HFFc6 (cell line): ENCODE data around the gene DPP8. TPM values are rescaled to one million over a fixed set of nuclear protein-coding genes. Genes with fewer than 3 reads are reported as not detected.
"Not testable (repeated sequence)": the region's sequence is repeated elsewhere in the genome, so short reads cannot be mapped to it uniquely, and the experiment has no call there.

ENCODE experiments used
- DNase-seq: peaks from one replicate; pipeline ENCODE4 v3.0.0-alpha.2; 2018
- H3K27ac Mint-ChIP-seq: 2 replicates; pipeline ENCODE4 v1.8.0; 2020; ENCODE audit warnings: mild to moderate bottlenecking, mixed read lengths
- H3K27me3 Mint-ChIP-seq: 2 replicates; pipeline ENCODE4 v1.8.0; 2021; ENCODE audit warnings: mild to moderate bottlenecking, moderate library complexity, mixed read lengths; ENCODE audit not compliant: insufficient read depth
- H3K36me3 Mint-ChIP-seq: 2 replicates; pipeline ENCODE4 v1.8.0; 2021; ENCODE audit warnings: low read depth, mixed read lengths
- H3K4me1 Mint-ChIP-seq: 2 replicates; pipeline ENCODE4 v1.8.0; 2020; ENCODE audit warnings: low read depth, mixed read lengths
- H3K4me3 Mint-ChIP-seq: 2 replicates; pipeline ENCODE4 v1.8.0; 2020; ENCODE audit warnings: mild to moderate bottlenecking, moderate library complexity, mixed read lengths
- H3K9me3 Mint-ChIP-seq: 2 replicates; pipeline ENCODE4 v1.8.0; 2020; ENCODE audit warnings: mild to moderate bottlenecking, mixed read lengths
- total RNA-seq, 6 experiments: library from RNA; stranded (reverse); fragmentation: NEBNext Ultra II Directional; extraction: Animal tissue kit (Norgen Biotek cat#: 25700); gene quantifications; 2 replicates in 1 of 6; 3 replicates in 5 of 6; pipeline ENCODE4 v1.2.3, GENCODE V29; 2021
- TF ChIP-seq, protein P1 (sequence below): fragments of 200-600 bp; sonication (generic); IDR thresholded peaks from 2 replicates; pipeline ENCODE4 v1.5.0; 2021; ENCODE audit warnings: antibody characterized with exemption, mild to moderate bottlenecking

DPP8 gene
- total RNA-seq, 6 experiments from 2014 or later = 24.9 to 34.9 (median 30.9) TPM

DNA sequence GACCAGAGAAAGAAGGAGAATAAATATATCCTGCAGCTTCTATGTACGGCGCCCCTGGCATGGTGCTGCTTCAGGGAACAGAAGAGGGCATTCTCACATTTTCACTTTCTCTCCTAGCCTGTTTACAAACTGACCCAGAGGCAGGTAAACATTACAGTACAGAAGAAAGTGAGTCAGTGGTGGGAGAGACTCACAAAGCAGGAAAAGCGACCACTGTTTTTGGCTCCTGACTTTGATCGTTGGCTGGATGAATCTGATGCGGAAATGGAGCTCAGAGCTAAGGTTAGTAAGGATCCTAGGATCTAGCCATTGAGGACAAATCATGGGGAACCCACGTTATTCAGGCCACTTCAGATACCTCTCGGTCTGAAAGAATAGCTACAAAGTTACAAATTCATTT, 39.1 kb upstream of the DPP8 start:
- H3K27ac Mint-ChIP-seq = no peak overlapping the region
- peaks cover 19% of the 10 kb centered on the region for H3K4me1 Mint-ChIP-seq
- DNase-seq = no peak
- no peaks in the 10 kb centered on the region for H3K9me3 Mint-ChIP-seq
- no peak overlapping the region for H3K4me3 Mint-ChIP-seq
- H3K36me3 Mint-ChIP-seq = peaks cover 36% of the 10 kb centered on the region
- peaks cover 2% of the 10 kb centered on the region; the same call in 1 of the 2 replicates for H3K27me3 Mint-ChIP-seq
- TF ChIP-seq, protein P1, sequence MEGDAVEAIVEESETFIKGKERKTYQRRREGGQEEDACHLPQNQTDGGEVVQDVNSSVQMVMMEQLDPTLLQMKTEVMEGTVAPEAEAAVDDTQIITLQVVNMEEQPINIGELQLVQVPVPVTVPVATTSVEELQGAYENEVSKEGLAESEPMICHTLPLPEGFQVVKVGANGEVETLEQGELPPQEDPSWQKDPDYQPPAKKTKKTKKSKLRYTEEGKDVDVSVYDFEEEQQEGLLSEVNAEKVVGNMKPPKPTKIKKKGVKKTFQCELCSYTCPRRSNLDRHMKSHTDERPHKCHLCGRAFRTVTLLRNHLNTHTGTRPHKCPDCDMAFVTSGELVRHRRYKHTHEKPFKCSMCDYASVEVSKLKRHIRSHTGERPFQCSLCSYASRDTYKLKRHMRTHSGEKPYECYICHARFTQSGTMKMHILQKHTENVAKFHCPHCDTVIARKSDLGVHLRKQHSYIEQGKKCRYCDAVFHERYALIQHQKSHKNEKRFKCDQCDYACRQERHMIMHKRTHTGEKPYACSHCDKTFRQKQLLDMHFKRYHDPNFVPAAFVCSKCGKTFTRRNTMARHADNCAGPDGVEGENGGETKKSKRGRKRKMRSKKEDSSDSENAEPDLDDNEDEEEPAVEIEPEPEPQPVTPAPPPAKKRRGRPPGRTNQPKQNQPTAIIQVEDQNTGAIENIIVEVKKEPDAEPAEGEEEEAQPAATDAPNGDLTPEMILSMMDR = no peak

GRCh38 chr15:65553691-65554090, 36.2 kb upstream of the DPP8 start:
- peaks cover 2% of the 10 kb centered on the region; the same call in 1 of the 2 replicates for H3K27me3 Mint-ChIP-seq
- peaks cover 22% of the 10 kb centered on the region for H3K4me1 Mint-ChIP-seq
- H3K36me3 Mint-ChIP-seq = peaks cover 27% of the 10 kb centered on the region
- no peaks in the 10 kb centered on the region for H3K9me3 Mint-ChIP-seq
- no peak overlapping the region for H3K4me3 Mint-ChIP-seq
- H3K27ac Mint-ChIP-seq = no peak overlapping the region
- no peak for DNase-seq
- TF ChIP-seq, protein P1 = no peak

GRCh38 chr15:65552851-65553250, 35.4 kb upstream of the DPP8 start:
- H3K36me3 Mint-ChIP-seq = peaks cover 22% of the 10 kb centered on the region

DNA sequence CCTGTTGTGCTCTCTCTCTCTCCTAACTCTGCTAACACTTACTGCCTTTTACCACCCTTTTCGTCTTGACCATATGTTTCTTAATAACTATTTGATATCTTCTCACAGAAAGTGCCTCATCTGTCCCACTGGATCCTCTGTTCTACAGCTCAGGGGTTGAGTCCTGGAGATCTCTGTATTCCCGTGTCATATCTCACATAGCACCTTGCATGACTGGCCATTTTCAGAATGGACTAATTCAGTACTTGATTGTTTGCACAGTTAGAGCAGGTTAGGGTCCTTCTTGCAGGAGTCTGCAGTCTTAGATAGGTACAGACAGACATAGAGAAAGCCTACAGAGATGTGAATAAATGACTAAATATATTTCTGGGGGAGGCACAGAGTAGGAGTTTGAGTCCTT, 33.7 kb upstream of the DPP8 start:
- Mint-ChIP-seq H3K36me3 (peaks cover 20% of the 10 kb centered on the region), H3K27ac (no peak overlapping the region), H3K27me3 (peaks cover 2% of the 10 kb centered on the region; the same call in 1 of the 2 replicates), H3K9me3 (no peaks in the 10 kb centered on the region), H3K4me3 (no peak overlapping the region), H3K4me1 (peaks cover 16% of the 10 kb centered on the region)
- TF ChIP-seq, protein P1 = no peak
- no peak for DNase-seq

More at GRCh38 chr15:65552851-65553250, 35.4 kb upstream of the DPP8 start:
- not testable (repeated sequence) for H3K27ac Mint-ChIP-seq, H3K27me3 Mint-ChIP-seq, H3K9me3 Mint-ChIP-seq, DNase-seq, H3K4me3 Mint-ChIP-seq
- H3K4me1 Mint-ChIP-seq = peaks cover 15% of the 10 kb centered on the region

- H3K4me3 Mint-ChIP-seq = no peak overlapping the region
These were observed 33.2 kb upstream of the DPP8 start for GRCh38 chr15:65550681-65551098.

GRCh38 chr15:65549288-65549687, 31.8 kb upstream of the DPP8 start:
- not testable (repeated sequence) for H3K9me3 Mint-ChIP-seq, H3K27me3 Mint-ChIP-seq, H3K4me3 Mint-ChIP-seq, H3K27ac Mint-ChIP-seq, DNase-seq
- Mint-ChIP-seq H3K4me1 (peaks cover 16% of the 10 kb centered on the region), H3K36me3 (peaks cover 12% of the 10 kb centered on the region)

More at GRCh38 chr15:65550681-65551098, 33.2 kb upstream of the DPP8 start:
- Mint-ChIP-seq H3K36me3 (peaks cover 20% of the 10 kb centered on the region), H3K9me3 (no peaks in the 10 kb centered on the region), H3K27me3 (peaks cover 2% of the 10 kb centered on the region; the same call in 1 of the 2 replicates), H3K4me1 (peaks cover 16% of the 10 kb centered on the region), H3K27ac (no peak overlapping the region)
- DNase-seq = peak; percentile 1
- TF ChIP-seq, protein P1 = no peak

- no peak for DNase-seq
- no peaks in the 10 kb centered on the region for H3K27me3 Mint-ChIP-seq
- H3K27ac Mint-ChIP-seq = no peak overlapping the region
- H3K9me3 Mint-ChIP-seq = no peaks in the 10 kb centered on the region
- H3K4me3 Mint-ChIP-seq = no peak overlapping the region
- peaks cover 16% of the 10 kb centered on the region for H3K4me1 Mint-ChIP-seq
- TF ChIP-seq, protein P1 = no peak
- no peaks in the 10 kb centered on the region for H3K36me3 Mint-ChIP-seq
These were observed 30.4 kb upstream of the DPP8 start for GRCh38 chr15:65547841-65548240.
